Hematopoietic multipotent progenitor cell treated with erythropoietin and hydrocortisone succinate and interleukin-3 and kit ligand, for 17 days (in vitro differentiated cells): ENCODE results near the gene PACRG.
"Not testable (repeated sequence)": the region's sequence is repeated elsewhere in the genome, so short reads cannot be mapped to it uniquely, and the experiment has no call there.

Source experiments
- DNase-seq: peaks from one replicate; pipeline ENCODE4 v3.0.0-alpha.2; 2015; ENCODE audit warnings: low spot score

The PACRG gene

DNA sequence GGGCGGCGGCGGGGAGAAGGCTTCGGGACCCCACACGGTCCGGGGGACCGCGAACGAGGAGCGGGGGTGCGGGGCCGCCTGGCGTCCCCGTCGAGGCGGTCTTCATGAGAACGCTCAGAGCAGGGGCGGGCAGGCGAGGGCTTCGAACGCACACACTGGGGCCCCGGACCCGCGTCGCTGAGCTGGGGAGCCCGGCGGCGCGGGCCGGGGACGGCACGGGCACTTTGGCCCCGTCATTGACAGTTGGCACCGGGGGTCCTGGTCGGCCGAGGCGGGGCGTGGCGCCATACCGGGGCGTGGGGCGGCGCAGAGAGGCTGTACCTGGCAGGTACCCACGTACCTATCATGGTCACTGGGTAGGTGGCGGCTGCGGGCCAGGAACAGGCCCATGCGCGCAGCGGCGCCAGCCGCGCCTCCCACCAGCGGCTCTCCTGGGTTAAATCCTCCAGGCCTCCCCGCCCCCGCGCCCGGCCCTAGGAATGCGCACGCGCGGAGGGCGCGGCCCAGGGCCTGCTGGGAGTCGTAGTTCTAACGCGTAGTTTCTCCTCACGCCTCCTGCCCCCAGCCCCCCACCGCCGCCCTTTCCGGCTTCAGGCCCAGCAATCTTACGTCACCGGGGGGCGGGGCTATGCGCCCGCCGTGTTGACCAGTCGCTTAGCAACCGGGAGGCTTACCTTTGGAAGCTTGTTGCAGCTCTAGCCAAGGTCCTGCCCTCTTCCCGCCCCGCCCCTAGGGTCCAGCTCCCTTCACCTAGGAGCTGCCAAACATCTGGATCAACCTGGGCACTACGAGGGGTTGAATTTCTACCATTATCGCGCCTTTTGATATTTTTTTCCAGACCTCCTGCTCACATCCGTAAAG is at the start of gene PACRG, which contains the start of gene PRKN:
Gene PACRG (plus strand): TSS at position 653 of the 861 bp plus-strand sequence.
Gene PRKN (minus strand): TSS at position 445 of the 861 bp plus-strand sequence.
- DNase-seq, result peak; percentile 80

DNA sequence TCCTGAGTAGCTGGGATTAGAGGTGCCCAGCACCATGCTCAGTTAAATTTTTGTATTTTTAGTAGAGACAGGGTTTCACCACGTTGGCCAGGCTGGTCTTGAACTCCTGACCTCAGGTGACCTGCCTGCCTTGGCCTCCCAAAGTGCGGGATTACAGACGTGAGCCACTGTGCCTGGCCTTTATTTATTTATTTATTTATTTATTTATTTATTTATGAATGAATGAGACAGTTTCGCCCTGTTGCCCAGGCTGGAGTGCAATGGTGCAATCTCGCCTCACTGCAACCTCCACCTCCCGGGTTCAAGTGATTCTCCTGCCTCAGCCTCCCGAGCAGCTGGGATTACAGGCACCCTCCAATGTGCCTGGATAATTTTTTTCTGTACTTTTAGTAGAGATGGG is 48.9 kb upstream of the PACRG start:
- not testable (repeated sequence) for DNase-seq

DNA sequence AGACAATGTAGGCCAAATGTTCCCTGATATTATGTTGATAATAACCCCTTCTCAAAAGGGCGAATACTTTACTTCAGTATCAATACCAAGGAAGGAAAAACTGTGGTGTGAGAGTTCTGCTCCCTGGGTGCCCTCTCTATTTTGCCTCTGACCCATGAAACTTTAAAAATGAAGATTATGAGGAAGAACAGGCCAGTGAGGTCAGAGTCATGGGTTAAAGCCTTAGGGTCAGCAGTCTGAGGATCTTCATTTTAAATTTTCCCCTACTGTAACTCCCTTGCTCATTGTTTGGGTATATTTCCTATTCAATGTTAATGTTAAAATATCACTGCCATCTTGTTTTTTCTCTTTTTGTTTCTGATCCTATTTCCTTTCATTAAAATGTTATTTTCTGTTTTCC is 48.1 kb upstream of the PACRG start:
- no peak for DNase-seq

DNA sequence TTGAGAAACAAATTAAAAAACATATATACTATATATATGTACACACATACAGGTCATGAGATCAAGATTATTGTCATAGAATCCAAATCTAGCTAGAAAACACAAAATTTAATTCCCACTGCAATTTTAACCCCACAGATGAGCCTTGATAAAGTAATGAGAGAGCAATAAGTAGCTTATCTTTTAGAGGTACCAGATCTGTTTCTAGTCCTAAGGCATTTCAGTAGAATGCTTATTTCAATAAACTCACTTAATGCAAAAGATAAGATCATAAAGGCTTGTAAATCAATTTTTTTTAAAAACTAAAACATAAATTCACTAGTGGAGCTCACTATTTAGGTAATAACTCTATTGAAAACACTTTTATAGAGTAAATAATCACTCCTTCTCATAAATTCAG is 47.4 kb upstream of the PACRG start:
- DNase-seq, result no peak

DNA sequence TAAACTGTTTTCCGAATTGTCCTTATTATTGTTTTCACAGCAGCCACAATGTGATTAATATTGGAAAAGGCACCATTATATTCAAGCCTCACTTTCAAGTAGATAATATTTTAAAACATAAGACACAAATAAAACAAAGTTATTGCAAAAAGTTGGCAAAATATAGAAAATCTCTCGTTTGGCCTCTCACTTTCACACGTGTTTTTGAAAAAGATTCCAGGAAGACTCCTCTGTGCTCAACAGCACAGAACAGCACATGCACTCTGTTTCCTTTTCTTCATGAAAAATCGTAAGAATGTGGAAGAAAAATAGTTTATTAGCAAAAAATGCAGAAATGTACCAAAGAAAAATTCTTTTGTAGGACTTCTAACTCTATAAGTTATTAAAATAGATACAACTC is 46.9 kb upstream of the PACRG start:
- DNase-seq, result no peak

DNA sequence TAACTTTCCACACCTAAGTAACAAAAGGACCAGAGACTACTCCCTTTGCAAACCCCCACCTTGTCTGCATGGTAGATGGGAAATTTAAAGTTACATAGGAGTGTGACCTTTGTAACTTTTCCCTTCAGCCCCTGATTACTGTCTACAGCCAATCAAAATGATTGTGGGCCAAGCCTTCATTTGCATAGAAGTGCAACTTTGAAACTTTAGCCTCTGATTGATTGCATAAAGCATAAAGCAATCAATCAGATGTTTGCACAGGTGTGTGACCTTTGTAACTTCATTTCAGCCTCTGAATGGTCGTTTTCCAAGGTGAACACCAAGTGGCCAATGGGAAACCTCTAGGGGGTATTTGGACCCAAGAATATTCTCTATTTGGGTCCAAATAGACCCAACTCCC is 46.3 kb upstream of the PACRG start:
- DNase-seq, result no peak

DNA sequence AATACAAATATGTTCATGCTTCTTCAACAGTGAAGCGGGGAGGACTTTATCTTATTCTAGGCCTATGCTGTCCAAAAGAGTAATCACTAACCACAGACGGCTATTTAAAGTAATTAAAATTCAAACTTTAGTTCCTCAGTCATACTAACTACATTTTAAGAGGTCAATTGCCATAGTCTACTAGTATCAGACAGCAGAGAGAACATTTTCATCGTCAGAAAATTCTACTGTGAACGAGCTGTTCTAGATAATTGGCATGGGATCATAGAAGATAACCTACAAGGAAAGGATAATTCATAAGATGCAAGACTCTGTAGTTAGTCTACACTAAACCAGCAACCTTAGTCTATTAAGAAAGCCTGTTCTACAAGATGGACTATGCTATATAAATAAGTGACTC is 44.6 kb upstream of the PACRG start:
- DNase-seq, result no peak

DNA sequence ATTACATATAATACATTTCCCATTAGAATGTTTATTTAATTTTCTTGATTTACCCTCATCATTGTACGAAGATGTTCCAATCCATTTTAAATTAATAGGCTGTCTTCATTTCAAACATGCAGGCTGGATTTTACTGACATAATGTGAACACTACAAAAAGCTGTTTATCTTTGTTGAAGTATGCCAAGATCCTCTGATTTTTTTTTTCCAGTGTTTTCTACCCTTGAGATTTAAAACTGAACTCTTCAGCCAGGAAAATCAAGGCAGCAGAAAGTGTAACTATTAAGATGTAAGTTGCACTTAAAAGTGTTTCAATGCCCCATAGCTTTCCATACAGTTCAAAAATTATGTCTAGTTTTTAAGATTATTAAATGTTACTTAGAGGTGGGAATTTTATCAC is 43.7 kb upstream of the PACRG start:
- no peak for DNase-seq

DNA sequence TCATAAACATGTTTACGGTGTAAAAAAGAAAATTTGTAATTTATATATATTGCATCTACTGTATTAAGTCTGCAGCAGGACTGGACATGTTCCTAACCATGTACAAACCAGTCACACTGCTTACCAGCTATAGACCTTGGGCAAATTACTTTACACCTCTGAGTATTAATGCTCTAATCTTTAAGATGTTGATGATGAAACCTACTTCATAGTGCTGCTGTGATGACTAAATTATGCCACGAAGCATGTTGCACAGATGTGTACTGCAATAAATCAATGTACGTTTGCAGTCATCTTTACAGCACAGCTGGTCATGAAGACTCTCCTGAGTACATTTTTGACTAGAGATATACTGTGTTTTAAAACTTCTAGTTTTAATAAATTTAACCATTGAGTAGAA is 42.8 kb upstream of the PACRG start:
- no peak for DNase-seq

DNA sequence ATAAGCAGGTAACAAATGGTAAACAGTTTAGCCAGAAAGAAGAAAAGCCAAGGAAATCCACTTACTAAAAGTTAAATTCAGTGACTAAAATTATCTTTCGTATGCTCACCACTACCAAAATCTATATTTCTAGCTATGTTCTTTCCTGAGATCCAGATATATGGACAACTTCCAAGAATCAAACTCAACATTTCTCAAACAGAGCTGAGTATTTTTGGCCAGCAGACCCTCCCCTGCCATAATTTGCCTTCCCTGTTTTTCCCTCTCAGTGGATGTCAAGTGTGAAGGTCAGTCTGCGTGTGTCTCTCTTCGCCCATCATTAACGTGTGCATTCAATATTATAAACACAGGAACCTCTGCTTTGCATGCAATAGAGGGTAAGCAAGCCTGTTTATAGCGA is 42.2 kb upstream of the PACRG start:
- no peak for DNase-seq

DNA sequence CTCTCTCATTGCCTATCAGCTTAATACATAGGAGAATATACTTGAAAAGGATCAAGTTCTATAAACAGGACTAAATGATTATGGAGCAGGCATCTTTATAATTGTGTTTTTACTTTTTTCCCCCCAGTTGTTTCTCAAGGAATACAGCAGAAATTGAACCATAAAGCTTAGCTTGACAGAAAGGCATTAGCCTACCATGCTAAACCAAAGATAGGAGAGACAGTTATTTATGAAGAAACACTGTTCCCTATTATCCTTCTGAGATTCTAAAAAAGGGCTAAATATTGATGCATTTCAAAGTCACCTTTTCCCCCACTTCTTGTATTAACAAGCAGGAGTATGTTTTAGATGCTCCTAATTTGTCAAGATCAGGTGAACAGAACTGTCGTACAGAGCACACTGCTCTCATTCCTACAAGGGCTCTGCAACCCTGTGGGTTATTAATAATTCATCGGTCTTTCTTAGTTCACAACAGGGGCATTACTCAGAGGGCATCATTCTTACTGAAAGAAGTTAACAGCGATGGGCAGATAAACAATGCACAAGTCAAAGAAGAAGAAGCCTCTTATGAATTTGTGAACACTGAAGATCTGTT is 38.9 kb upstream of the PACRG start:
- no peak for DNase-seq

DNA sequence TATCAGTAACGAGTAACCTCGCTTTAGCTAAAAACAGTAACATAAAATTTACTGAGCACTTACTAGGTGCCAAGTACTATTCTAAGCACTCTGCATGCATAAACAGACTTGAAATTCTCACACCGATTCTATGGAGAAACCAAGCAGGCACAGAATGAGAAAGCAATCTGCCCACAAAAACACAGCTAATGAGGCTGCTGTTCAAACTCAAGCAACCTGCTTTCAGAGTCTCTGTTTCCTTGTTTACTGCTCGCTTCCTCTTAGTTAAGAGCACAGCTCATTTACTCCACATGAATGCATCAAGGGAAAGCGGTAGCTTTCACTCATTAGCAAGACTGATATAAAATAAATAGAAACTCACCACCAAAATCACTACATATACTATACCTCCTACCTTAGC is 37.6 kb upstream of the PACRG start:
- no peak for DNase-seq

DNA sequence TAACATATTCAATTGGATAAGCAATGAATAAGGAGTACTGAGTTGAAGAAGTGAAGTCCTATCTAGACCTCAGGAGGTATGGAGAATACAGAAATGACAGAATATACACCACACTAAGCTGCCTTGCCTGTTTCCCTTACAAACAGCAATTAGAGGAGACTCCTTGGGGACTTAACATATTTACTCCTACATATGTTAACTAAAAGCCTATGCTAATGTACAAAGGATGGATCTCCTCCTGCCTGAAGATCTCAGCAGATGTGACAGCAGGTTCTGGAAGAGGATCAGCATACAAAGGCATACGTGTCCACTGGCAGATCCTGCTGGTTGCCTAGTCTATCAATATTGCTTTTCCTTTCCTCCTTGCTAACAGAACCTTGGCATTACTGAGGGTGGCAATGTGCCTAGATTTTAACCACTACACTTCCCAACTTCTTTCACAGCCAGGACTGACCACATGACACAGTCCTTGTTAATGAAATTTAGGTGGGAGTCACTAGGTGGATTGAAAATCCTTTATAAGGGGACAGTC is 29.8 kb upstream of the PACRG start:
- DNase-seq, result no peak

DNA sequence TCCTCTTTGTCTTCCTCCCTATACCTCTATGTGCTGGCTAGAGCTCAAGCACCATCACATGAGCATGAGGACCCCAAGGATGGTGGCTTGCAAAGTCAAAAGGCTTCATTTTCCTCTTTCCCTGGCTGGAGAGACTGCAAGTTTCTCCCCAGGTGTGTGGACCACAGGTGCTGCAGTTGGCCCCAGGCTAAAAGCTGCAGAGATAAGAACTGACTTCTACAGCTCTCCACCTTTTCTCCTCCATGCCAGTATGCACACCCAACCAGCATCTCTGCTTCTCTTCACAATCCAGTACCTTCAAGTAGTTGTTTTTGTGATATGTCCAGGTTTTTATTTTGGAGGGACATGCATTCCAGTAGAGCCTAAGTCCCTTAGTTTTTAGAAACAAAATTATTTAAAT is 29.3 kb upstream of the PACRG start:
- DNase-seq, result no peak

DNA sequence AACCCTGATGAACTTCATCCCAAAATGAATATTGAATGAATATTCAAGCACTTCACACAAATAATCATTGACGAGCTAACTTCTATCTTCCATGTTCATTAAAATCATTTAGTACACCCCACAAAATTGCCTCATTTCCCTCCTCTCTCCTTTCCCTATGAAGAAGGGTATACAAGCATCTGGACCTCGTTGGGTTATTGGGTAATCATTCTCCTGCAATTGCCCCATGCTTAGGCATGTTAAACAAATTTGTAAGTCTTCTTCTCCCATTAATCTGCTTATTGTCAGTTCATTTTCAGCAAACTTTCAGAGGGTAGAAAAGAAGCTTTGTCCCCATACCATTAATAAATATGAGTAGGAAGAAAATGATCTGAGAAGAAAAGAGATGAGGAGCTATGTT is 27.8 kb upstream of the PACRG start:
- no peak for DNase-seq

DNA sequence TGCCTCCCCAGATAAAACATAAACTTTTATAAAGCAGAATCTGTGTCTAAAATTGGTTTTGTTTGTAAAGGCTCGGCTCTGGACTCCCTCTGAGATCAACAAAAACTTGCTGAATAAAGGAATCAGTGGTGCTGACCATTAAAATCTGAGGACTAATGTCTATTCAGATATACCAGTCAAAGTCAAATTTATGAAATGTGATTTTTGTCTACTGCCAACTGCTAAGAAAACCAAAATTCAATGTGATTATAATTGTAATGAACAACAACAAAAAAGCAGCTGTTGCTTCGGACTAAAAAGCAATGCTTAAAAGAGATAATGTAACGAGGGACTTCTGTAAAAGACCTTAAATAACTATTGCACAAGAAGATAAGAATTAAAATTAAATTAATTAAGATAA is 26.8 kb upstream of the PACRG start:
- no peak for DNase-seq

DNA sequence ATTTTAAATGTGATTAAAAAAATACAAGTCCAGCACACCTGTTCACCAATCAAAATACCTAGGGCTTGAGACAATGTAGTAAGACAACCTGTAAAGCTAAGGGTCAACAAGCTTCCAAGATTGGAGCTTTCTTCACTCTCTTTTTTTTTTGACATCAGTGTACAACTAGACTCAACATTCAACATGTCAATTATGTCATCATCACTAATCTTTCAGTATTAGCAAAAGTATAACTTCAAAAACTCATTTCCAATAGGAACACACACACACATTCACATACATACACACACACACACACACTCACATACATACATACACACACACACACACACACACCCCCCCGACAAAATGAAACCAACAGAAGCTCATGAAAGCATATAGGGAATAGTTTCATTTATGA is 26.2 kb upstream of the PACRG start:
- DNase-seq, result no peak

DNA sequence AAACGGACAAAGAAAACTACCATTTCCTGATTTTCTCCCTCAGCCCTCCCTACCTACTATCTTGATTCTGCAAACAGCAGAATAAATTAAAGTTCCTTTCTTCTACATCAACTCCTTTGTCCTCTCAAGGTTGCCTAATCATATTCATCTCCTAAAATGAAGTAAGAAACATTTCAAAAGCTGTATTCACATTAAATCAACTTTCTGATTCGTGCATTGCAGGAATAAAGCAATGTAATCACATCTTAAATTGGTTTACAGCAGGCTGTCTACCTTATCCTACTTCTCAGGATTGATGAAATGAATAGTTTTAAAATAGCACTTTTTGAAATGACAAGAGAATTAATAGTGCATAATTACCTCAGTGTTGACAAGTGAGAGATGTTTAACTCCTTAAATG is 25.3 kb upstream of the PACRG start:
- DNase-seq, result no peak

DNA sequence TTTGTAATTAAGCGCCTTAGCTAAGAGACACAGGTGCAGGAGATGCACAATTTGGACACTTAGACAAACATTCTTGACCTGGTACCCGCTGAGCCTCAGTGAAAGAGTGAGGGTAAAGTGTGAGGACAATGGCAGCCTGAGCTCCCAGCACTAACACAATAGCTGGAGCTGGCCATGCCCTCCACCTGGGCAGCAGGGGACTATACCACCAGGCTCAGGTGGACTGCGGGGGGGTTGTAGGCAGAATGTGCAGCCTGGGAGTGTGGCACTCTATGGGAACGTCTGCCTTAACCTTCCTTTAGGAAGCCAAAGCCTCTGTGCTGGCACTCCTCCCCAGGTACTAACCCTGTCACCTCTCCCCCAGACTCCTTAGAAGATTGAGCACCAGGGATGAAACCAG is 23.8 kb upstream of the PACRG start:
- DNase-seq, result no peak

DNA sequence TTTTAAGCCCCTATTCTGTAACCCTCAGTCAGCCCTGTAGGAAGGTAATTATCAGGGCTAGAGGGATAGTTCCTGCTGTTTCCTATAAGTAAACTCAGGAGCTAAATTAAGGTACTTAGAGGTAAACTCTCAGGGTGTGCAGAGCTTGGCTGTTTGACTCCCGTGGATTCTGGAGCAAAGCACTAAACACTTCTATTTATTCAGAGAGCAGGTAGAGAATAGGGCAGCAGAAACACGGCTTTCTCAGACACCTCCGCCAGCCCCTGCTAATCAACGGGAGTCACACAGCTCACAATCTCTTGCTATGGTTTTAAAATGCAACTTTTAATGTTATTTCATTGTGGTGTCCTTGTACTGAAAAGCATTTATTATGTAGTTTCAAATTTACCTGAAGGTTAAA is 22.0 kb upstream of the PACRG start:
- no peak for DNase-seq

DNA sequence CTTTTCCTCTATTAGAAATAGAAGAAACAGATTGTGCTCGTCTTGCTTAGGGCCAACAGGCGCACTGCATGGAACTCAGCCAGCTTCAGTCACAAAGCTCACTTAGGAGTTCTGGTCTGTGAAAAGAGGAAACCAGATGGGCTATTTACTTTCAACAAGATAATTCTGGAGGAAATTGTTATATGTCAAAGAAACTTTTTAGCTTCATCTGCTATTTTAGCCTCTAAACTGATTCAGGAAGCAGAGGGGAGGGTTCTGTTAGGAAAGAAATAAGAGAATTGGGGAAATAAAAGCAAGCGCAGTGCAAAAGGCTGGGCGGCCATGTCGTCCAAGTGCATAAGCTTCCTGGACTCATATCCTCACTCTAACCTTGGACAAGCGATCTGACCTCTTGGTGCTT is 21.5 kb upstream of the PACRG start:
- DNase-seq, result no peak

DNA sequence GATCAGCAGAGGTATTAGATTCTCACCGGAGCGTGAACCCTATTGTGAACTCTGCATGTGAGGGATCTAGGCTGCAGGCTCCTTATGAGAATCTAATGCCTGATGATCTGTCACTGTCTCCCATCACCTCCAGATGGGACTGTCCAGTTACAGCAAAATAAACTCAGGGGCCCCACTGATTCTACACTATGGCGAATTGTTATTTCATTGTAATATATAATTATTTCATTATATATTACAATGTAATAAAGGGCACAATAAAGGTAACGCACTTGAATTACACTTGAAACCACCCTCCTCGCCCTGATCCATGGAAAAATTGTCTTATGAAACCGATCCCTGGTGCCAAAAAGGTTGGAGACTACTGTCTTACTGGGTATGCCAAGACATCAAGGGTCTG is 18.8 kb upstream of the PACRG start:
- DNase-seq, result no peak

DNA sequence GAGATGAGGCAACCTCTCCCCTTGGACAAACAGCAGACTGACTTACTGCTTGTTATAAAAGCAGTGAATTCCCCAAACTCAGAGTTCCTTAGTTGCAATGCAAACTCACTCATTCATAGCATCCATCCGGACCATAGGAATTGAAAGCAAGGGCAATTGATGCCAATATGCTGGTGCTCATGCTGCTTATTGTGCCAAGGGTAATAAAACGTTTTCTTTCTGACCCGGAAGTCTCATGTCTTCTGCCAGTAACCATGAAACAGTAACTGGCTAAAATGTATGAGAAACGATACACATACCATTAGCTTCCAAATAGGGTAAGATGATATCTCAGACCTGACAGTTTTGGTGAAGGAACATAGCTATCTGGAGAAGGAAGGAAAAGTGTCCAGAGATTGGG is 18.3 kb upstream of the PACRG start:
- DNase-seq, result no peak

DNA sequence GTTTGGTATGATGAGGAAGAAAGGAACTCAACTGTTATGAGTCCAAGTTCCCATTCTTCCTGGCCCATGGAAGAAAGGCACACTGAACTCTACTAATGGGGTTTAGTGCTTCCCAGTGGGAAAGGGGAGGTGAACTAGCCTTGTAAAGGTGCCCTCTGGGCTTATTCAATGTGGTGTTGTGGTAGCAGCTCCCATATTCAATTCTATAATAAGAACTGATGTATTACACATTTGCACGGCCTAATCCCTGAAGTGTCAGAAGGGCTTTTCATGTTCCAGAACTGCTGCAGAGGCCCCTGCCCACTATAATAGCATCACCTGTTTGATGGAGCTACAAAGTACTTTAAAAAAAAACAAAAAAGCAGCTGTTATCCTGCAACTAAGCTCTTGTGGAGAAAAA is 17.4 kb upstream of the PACRG start:
- no peak for DNase-seq
